Amniotic epithelial cell (primary cell): ENCODE measurements around the gene TRAPPC8.

ENCODE experiments used
- DNase-seq: peaks from one replicate; pipeline ENCODE4 v3.0.0-alpha.2; 2010; ENCODE audit warnings: low read depth

The TRAPPC8 gene

GRCh38 chr18:31793531-31793930 is 149.4 kb downstream of the TRAPPC8 start:
- DNase-seq: no peak

- DNase-seq: no peak
Observed at GRCh38 chr18:31792580-31792911, 150.4 kb downstream of the TRAPPC8 start.

GRCh38 chr18:31791817-31792579 is 150.9 kb downstream of the TRAPPC8 start:
- DNase-seq: no peak

- DNase-seq: no peak
Observed at GRCh38 chr18:31789409-31789808, 153.5 kb downstream of the TRAPPC8 start.

- no peak for DNase-seq
Observed at GRCh38 chr18:31783059-31783458, 159.9 kb downstream of the TRAPPC8 start.
